Hepatocyte (in vitro differentiated cells): ENCODE results near the gene SLC8A1. TPM values are rescaled to one million over a fixed set of nuclear protein-coding genes. Genes with fewer than 3 reads are reported as not detected.

Experiments used
- DNase-seq: peaks from one replicate; pipeline ENCODE4 v3.0.0-alpha.2; 2016; ENCODE audit warnings: low spot score
- H2AFZ ChIP-seq: fragments of 200-600 bp; sonication (generic); 2 replicates; pipeline ENCODE4 v1.6.0; 2016; ENCODE audit warnings: antibody characterized with exemption, mild to moderate bottlenecking
- H3K27ac ChIP-seq: fragments of 200-600 bp; sonication (generic); 2 replicates; pipeline ENCODE4 v1.5.1; 2016; ENCODE audit warnings: mild to moderate bottlenecking
- H3K27me3 ChIP-seq: fragments of 200-600 bp; sonication (generic); 2 replicates; pipeline ENCODE4 v1.6.1; 2016
- H3K36me3 ChIP-seq: fragments of 200-600 bp; sonication (generic); replicated peaks from 2 replicates; pipeline ENCODE4 v1.5.1; 2016; ENCODE audit warnings: low read depth; ENCODE audit not compliant: insufficient read depth
- H3K4me1 ChIP-seq: fragments of 200-600 bp; sonication (generic); 2 replicates; pipeline ENCODE4 v1.5.1; 2016; ENCODE audit warnings: mild to moderate bottlenecking, moderate library complexity; ENCODE audit not compliant: insufficient read depth
- H3K4me2 ChIP-seq: fragments of 200-600 bp; sonication (generic); 2 replicates; pipeline ENCODE4 v1.6.0; 2016
- H3K4me3 ChIP-seq: fragments of 200-600 bp; sonication (generic); 2 replicates; pipeline ENCODE4 v1.5.1; 2016; ENCODE audit warnings: mild to moderate bottlenecking
- H3K79me2 ChIP-seq: fragments of 200-600 bp; sonication (generic); 2 replicates; pipeline ENCODE4 v1.6.0; 2017; ENCODE audit warnings: mild to moderate bottlenecking
- H3K9me2 ChIP-seq: fragments of 200-600 bp; sonication (generic); replicated peaks from 2 replicates; pipeline ENCODE4 v1.6.0; 2017; ENCODE audit warnings: mild to moderate bottlenecking; ENCODE audit not compliant: insufficient read depth
- H3K9me3 ChIP-seq: fragments of 200-600 bp; sonication (generic); 2 replicates; pipeline ENCODE4 v1.5.1; 2016; ENCODE audit warnings: low read depth, mild to moderate bottlenecking
- H4K20me1 ChIP-seq: fragments of 200-600 bp; sonication (generic); 2 replicates; pipeline ENCODE4 v1.6.0; 2016; ENCODE audit warnings: mild to moderate bottlenecking; ENCODE audit not compliant: insufficient read depth, poor library complexity, severe bottlenecking
- EZH2 ChIP-seq: fragments of 200-600 bp; sonication (generic); IDR thresholded peaks from 2 replicates; pipeline ENCODE4 v1.6.1; 2016; ENCODE audit warnings: antibody characterized with exemption, mild to moderate bottlenecking, borderline replicate concordance
- EZH2phosphoT487 ChIP-seq: fragments of 200-600 bp; sonication (generic); IDR thresholded peaks from one replicate; pipeline ENCODE4 v1.6.1; 2018; ENCODE audit warnings: antibody characterized with exemption, mild to moderate bottlenecking, low read depth, moderate library complexity; ENCODE audit not compliant: unreplicated experiment, severe bottlenecking
- WGBS: methylation state at CpG from one replicate; pipeline ENCODE4 v1.1.6; 2016; ENCODE audit warnings: low lambda C conversion rate; ENCODE audit errors: missing lambda C conversion rate; 5-methylcytosine and 5-hydroxymethylcytosine counted together
- polyA plus RNA-seq: library from polyadenylated mRNA; unstranded; fragments of >200 nt; fragmentation: Nextera tagmentation; extraction: Ambion mirVana; gene quantifications from 2 replicates; pipeline ENCODE4 v1.2.1, GENCODE V29; 2016
- total RNA-seq: library from RNA; depleted of rRNA; stranded (reverse); fragments of >200 nt; gene quantifications from 2 replicates; pipeline ENCODE4 v1.2.3, GENCODE V29; 2014
- TF ChIP-seq, protein P1 (sequence below): fragments of 200-600 bp; sonication (generic); IDR thresholded peaks from 2 replicates; pipeline ENCODE4 v1.5.1; 2016; ENCODE audit warnings: antibody characterized with exemption, mild to moderate bottlenecking; ENCODE audit not compliant: poor library complexity

Gene SLC8A1
- total and polyA plus RNA-seq, 2 experiments from 2014 or later, result 2.2 to 8.9 TPM

DNA sequence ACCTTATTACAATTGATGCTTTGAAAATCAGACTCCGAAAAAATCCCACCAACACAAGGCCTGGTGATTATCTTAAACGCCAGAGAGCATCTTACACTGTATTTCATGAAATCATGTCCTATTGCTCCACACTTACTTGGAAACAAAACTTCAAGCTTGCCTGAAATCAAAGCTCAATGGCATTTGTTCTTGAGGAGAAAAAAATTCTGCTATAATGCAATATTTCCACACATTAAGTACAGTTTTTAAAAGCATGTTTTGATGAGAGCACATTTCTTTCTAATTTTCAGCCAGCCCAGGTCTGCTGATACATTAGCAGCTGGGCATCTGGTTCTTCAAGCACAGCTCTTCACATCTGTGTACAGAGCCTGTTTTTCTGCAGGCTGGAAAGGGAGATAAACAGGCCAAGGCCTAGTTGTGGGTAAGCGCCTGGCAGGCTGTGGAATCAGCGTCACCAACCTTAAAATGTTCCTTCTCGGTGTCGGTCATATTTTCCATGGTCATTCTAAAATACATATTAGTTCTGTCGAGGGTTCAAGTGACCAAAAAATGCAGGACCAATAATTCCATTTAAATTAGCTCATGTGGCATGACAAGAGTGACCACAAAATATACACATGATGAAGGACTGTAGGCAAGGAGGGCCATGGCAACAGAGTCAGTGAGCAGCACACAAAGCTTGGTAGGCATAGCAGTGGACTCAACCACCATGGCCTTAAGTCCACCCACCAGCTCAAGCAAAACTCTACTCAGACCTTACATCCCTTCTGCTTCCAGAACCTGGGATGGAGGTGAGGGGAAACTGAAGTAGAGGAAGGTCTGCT, 20.9 kb downstream of the SLC8A1 start:
- TF ChIP-seq EZH2phosphoT487 (no peak), EZH2 (no peak)
- TF ChIP-seq, protein P1, sequence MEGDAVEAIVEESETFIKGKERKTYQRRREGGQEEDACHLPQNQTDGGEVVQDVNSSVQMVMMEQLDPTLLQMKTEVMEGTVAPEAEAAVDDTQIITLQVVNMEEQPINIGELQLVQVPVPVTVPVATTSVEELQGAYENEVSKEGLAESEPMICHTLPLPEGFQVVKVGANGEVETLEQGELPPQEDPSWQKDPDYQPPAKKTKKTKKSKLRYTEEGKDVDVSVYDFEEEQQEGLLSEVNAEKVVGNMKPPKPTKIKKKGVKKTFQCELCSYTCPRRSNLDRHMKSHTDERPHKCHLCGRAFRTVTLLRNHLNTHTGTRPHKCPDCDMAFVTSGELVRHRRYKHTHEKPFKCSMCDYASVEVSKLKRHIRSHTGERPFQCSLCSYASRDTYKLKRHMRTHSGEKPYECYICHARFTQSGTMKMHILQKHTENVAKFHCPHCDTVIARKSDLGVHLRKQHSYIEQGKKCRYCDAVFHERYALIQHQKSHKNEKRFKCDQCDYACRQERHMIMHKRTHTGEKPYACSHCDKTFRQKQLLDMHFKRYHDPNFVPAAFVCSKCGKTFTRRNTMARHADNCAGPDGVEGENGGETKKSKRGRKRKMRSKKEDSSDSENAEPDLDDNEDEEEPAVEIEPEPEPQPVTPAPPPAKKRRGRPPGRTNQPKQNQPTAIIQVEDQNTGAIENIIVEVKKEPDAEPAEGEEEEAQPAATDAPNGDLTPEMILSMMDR, result no peak
- H3K36me3 ChIP-seq, result no peaks in the 10 kb centered on the region
- H3K27ac ChIP-seq, result no peak overlapping the region
- no peaks in the 10 kb centered on the region for H3K9me2 ChIP-seq
- no peak overlapping the region for H3K4me3 ChIP-seq
- no peak overlapping the region for H2AFZ ChIP-seq
- no peaks in the 10 kb centered on the region for H3K79me2 ChIP-seq
- 84% methylated on average over 7 of the region's 7 CpGs for WGBS
- no peaks in the 10 kb centered on the region for H3K4me1 ChIP-seq
- H3K9me3 ChIP-seq, result no peaks in the 10 kb centered on the region
- no peak for DNase-seq
- no peaks in the 10 kb centered on the region for H3K27me3 ChIP-seq
- H4K20me1 ChIP-seq, result no peaks in the 10 kb centered on the region
- no peak overlapping the region for H3K4me2 ChIP-seq

DNA sequence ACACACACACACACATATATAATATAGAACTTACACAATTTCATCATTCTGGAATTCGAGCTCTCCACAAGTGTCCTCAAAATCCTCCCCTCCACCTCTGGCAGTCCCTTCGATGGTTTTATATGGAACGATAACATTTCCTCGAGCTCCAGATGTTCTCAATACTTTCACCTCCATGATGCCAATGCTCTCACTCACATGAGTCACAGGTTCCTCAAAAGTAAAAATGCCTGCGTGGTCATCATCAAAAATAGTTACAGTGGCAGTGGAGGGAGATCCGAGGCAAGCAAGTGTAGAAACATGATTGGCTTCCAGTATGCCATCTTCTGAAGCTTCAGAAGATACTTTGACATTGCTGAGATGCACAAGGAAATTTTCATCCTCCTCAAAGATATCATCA, 23.5 kb downstream of the SLC8A1 start:
- H3K4me2 ChIP-seq, result no peak overlapping the region
- no peak for DNase-seq
- H4K20me1 ChIP-seq, result no peaks in the 10 kb centered on the region
- WGBS, result 97% methylated on average over 6 of the region's 6 CpGs
- H3K4me1 ChIP-seq, result no peaks in the 10 kb centered on the region
- no peak overlapping the region for H3K4me3 ChIP-seq
- H3K9me3 ChIP-seq, result no peaks in the 10 kb centered on the region
- H3K27ac ChIP-seq, result no peak overlapping the region
- H2AFZ ChIP-seq, result no peak overlapping the region
- H3K9me2 ChIP-seq, result no peaks in the 10 kb centered on the region
- H3K27me3 ChIP-seq, result no peaks in the 10 kb centered on the region
- no peaks in the 10 kb centered on the region for H3K36me3 ChIP-seq
- TF ChIP-seq, protein P1, result no peak
- TF ChIP-seq EZH2 (no peak), EZH2phosphoT487 (no peak)
- H3K79me2 ChIP-seq, result no peaks in the 10 kb centered on the region

DNA sequence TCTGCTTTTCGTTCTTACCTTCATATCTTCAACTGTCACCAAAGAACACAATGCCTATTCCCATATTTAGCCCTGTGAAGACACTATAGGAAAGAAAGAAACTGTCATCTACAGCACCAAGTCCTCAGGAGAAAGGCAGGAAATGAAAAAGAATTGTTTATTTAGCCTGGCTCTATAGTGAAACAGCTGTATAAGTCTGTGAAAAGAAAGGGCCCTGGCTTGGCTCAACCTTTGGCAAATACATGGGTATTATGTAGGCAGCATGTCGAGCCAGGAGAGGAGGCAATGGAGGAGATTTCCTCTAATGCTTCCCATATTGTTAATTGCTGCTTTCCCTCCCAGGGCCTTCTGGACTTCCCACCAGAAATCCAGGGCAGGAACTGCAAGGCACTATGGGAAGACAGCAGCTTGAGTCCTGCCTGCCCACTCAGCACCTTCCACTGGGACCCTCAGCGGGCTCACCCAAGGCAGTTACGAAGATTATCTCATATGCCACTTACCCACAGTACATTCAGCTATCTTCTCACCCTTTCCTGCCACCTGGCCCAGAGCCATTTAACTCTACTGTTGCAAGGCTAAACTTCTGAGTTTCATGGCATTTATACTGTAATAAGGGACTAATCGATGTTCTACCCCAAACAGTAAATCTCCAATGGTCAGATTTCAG, 30.1 kb downstream of the SLC8A1 start:
- Histone ChIP-seq H3K79me2 (no peaks in the 10 kb centered on the region), H3K36me3 (no peaks in the 10 kb centered on the region), H2AFZ (no peak overlapping the region), H3K4me3 (no peak overlapping the region), H3K27me3 (no peaks in the 10 kb centered on the region), H3K9me2 (no peaks in the 10 kb centered on the region), H3K27ac (no peak overlapping the region), H3K4me1 (no peaks in the 10 kb centered on the region), H4K20me1 (no peaks in the 10 kb centered on the region), H3K9me3 (no peaks in the 10 kb centered on the region), H3K4me2 (no peak overlapping the region)
- no peak for DNase-seq
- 84% methylated on average over 5 of the region's 5 CpGs for WGBS
- TF ChIP-seq EZH2, result no peak
- no peak for TF ChIP-seq EZH2phosphoT487
- TF ChIP-seq, protein P1, result no peak
